H1 (cell line): ENCODE results near the gene FHOD1. TPM values are rescaled to one million over a fixed set of nuclear protein-coding genes. Genes with fewer than 3 reads are reported as not detected.

Experiments
- BCL11A ChIP-seq, 2 experiments: IDR thresholded peaks; one replicate each; pipeline ENCODE4 v1.6.1; 2011; ENCODE audit warnings: low read depth in 2 of 2, low read length in 2 of 2, mild to moderate bottlenecking in 2 of 2
- POLR2A ChIP-seq, 2 experiments: IDR thresholded peaks; 1 replicate in 1 of 2; 2 replicates in 1 of 2; pipeline ENCODE4 v1.6.1; 2011; ENCODE audit warnings: low read depth in 2 of 2, low read length in 2 of 2, mild to moderate bottlenecking in 2 of 2; ENCODE audit errors: control extremely low read depth in 1 of 2
- SAP30 ChIP-seq: fragments of 300-600 bp; sonication (generic); IDR thresholded peaks from 2 replicates; pipeline ENCODE4 v1.7.1; 2012; ENCODE audit warnings: low read length, moderate library complexity, mild to moderate bottlenecking, inconsistent platforms; ENCODE audit not compliant: insufficient read depth, insufficient replicate concordance
- SIRT6 ChIP-seq: IDR thresholded peaks from one replicate; pipeline ENCODE4 v1.7.1; 2012; ENCODE audit warnings: low read length, inconsistent platforms
- SP4 ChIP-seq: IDR thresholded peaks from 2 replicates; pipeline ENCODE4 v1.6.1; 2012; ENCODE audit warnings: low read length, inconsistent platforms
- polyA plus RNA-seq, 7 experiments: library from polyadenylated mRNA; depleted of rRNA in 3 of 7; stranded (reverse) in 5 of 7; unstranded in 2 of 7; fragments of >200 nt in 5 of 7; fragments of 200-250 nt in 2 of 7; gene quantifications; 1 replicate in 5 of 7; 2 replicates in 1 of 7; 4 replicates in 1 of 7; pipeline versions ENCODE4 v1.2.1 to v1.2.3, GENCODE V29; 2011 to 2013; ENCODE audit warnings: missing spikeins in 2 of 7, mixed read lengths in 2 of 7
- total RNA-seq: library from RNA; stranded (reverse); fragmentation: NEBNext Ultra II Directional; extraction: Animal tissue kit (Norgen Biotek cat#: 25700); gene quantifications from 2 replicates; pipeline ENCODE4 v1.2.1, GENCODE V29; 2021

The FHOD1 gene
- total and polyA plus RNA-seq, 2 of the 8 experiments (the other 6 are each of a cell fraction or from before 2014, with no cell fraction given) = 31.3 to 60.7 TPM

DNA sequence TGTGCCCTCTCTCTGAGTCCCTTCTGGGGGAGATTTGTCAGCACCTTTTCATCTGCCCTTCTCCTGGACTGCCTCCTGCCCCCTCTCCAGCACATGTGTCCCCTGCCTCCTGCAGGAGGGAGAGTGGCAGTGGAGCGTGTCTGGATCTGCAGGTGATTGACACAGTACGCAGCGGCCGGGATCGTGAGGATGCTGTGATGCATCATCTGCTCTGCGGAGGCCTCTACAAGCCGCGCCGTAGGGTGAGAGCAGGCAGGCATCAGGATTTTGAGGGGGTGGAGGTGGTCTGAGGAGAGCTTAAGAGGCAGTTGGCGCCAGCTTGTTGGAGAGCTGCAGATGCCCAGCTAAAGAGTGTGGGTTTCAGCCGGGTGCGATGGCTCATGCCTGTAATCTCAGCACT, 12.4 kb upstream of the FHOD1 start (continued):
- TF ChIP-seq SAP30 (no peak), SP4 (no peak), POLR2A (IDR thresholded peaks at IDR 0.05; ENCODE audit: control extremely low read depth in 1 of 2, low read depth in 2 of 2, low read length in 2 of 2) (no peak), SIRT6 (no peak), BCL11A (IDR thresholded peaks at IDR 0.05; ENCODE audit: low read depth in 2 of 2, low read length in 2 of 2) (no peak)
